ENCODE data around the gene ZBTB24.

Gene ZBTB24

GRCh38 chr6:109456111-109456583 lies 26.9 kb downstream of the ZBTB24 start:
- DNase-seq: peak; percentile 31
- in situ Hi-C loops (cut with HindIII; ENCODE audit: low pct_ligation_motif_present, low pct_unique_long_range_greater_than_20kb, low sequenced_read_pairs): no loop called here

GRCh38 chr6:109455437-109456110 lies 27.4 kb downstream of the ZBTB24 start, which contains the start of gene MICAL1:
Gene MICAL1 (minus strand): TSS chr6:109455772. CDS start chr6:109454196, 1,576 bp downstream.
- in situ Hi-C loops (cut with HindIII; ENCODE audit: low pct_ligation_motif_present, low pct_unique_long_range_greater_than_20kb, low sequenced_read_pairs): no loop called here
- peak; percentile 51 for DNase-seq

- in situ Hi-C loops (cut with HindIII; ENCODE audit: low pct_ligation_motif_present, low pct_unique_long_range_greater_than_20kb, low sequenced_read_pairs): no loop called here
- peak; percentile 14 for DNase-seq
Measured at GRCh38 chr6:109454496-109455436, 28.3 kb downstream of the ZBTB24 start.

GRCh38 chr6:109453594-109454495 lies 29.2 kb downstream of the ZBTB24 start:
- no peak for DNase-seq
- in situ Hi-C loops (cut with HindIII; ENCODE audit: low pct_ligation_motif_present, low pct_unique_long_range_greater_than_20kb, low sequenced_read_pairs): no loop called here

- no peak for DNase-seq
- in situ Hi-C loops (cut with HindIII; ENCODE audit: low pct_ligation_motif_present, low pct_unique_long_range_greater_than_20kb, low sequenced_read_pairs): no loop called here
Measured at GRCh38 chr6:109453156-109453555, 29.9 kb downstream of the ZBTB24 start.

- DNase-seq: no peak
- in situ Hi-C loops (cut with HindIII; ENCODE audit: low pct_ligation_motif_present, low pct_unique_long_range_greater_than_20kb, low sequenced_read_pairs): no loop called here
Measured at GRCh38 chr6:109452181-109452580, 30.8 kb downstream of the ZBTB24 start.

GRCh38 chr6:109451376-109451775 lies 31.6 kb downstream of the ZBTB24 start:
- DNase-seq: no peak
- in situ Hi-C loops (cut with HindIII; ENCODE audit: low pct_ligation_motif_present, low pct_unique_long_range_greater_than_20kb, low sequenced_read_pairs): no loop called here

- DNase-seq: no peak
- in situ Hi-C loops (cut with HindIII; ENCODE audit: low pct_ligation_motif_present, low pct_unique_long_range_greater_than_20kb, low sequenced_read_pairs): no loop called here
Measured at GRCh38 chr6:109450801-109451200, 32.2 kb downstream of the ZBTB24 start.

- in situ Hi-C loops (cut with HindIII; ENCODE audit: low pct_ligation_motif_present, low pct_unique_long_range_greater_than_20kb, low sequenced_read_pairs): no loop called here
- DNase-seq: no peak
Measured at GRCh38 chr6:109449795-109450673, 33.0 kb downstream of the ZBTB24 start.

- no peak for DNase-seq
- in situ Hi-C loops (cut with HindIII; ENCODE audit: low pct_ligation_motif_present, low pct_unique_long_range_greater_than_20kb, low sequenced_read_pairs): no loop called here
Measured at GRCh38 chr6:109449064-109449794, 33.8 kb downstream of the ZBTB24 start.

- in situ Hi-C loops (cut with HindIII; ENCODE audit: low pct_ligation_motif_present, low pct_unique_long_range_greater_than_20kb, low sequenced_read_pairs): no loop called here
- DNase-seq: no peak
Measured at GRCh38 chr6:109448615-109449014, 34.4 kb downstream of the ZBTB24 start.

- DNase-seq: no peak
- in situ Hi-C loops (cut with HindIII; ENCODE audit: low pct_ligation_motif_present, low pct_unique_long_range_greater_than_20kb, low sequenced_read_pairs): no loop called here
Measured at GRCh38 chr6:109447878-109448555, 35.0 kb downstream of the ZBTB24 start.

- no peak for DNase-seq
- in situ Hi-C loops (cut with HindIII; ENCODE audit: low pct_ligation_motif_present, low pct_unique_long_range_greater_than_20kb, low sequenced_read_pairs): no loop called here
Measured at GRCh38 chr6:109447087-109447486, 35.9 kb downstream of the ZBTB24 start.

- DNase-seq: no peak
- in situ Hi-C loops (cut with HindIII; ENCODE audit: low pct_ligation_motif_present, low pct_unique_long_range_greater_than_20kb, low sequenced_read_pairs): no loop called here
Measured at GRCh38 chr6:109446541-109446940, 36.5 kb downstream of the ZBTB24 start.

- in situ Hi-C loops (cut with HindIII; ENCODE audit: low pct_ligation_motif_present, low pct_unique_long_range_greater_than_20kb, low sequenced_read_pairs): no loop called here
- DNase-seq: no peak
Measured at GRCh38 chr6:109446072-109446471, 36.9 kb downstream of the ZBTB24 start.

GRCh38 chr6:109445382-109445781 lies 37.6 kb downstream of the ZBTB24 start:
- no peak for DNase-seq
- in situ Hi-C loops (cut with HindIII; ENCODE audit: low pct_ligation_motif_present, low pct_unique_long_range_greater_than_20kb, low sequenced_read_pairs): no loop called here
